ENCODE measurements around the gene IL1F10.

DNA sequence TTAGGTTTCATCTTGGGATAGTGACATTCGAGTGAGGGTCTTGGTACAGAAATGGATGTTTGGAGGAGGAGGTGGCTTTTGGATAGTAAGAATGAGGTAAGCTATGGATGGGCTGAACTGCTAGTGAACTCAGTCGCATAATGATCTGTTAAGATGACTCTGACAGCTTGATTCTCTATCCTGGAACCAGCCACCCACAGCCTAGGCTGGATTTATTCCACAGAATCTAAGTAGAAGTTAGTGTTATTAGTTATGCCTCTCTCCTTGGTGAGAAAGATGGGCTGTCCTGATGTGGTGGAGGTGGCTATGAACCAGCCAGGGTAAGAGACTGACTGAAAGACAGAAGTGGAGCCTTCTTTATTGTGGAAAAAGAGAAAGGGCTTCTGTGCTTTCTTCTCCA is 40.1 kb upstream of the IL1F10 start:
- TF ChIP-seq ZNF565 (CRISPR knock-in tag; conservative IDR thresholded peaks at IDR 0.05; ENCODE audit: low read depth) (no peak), ZC3H10 (CRISPR knock-in tag; IDR thresholded peaks at IDR 0.05) (no peak)
- TF ChIP-seq, protein P1, sequence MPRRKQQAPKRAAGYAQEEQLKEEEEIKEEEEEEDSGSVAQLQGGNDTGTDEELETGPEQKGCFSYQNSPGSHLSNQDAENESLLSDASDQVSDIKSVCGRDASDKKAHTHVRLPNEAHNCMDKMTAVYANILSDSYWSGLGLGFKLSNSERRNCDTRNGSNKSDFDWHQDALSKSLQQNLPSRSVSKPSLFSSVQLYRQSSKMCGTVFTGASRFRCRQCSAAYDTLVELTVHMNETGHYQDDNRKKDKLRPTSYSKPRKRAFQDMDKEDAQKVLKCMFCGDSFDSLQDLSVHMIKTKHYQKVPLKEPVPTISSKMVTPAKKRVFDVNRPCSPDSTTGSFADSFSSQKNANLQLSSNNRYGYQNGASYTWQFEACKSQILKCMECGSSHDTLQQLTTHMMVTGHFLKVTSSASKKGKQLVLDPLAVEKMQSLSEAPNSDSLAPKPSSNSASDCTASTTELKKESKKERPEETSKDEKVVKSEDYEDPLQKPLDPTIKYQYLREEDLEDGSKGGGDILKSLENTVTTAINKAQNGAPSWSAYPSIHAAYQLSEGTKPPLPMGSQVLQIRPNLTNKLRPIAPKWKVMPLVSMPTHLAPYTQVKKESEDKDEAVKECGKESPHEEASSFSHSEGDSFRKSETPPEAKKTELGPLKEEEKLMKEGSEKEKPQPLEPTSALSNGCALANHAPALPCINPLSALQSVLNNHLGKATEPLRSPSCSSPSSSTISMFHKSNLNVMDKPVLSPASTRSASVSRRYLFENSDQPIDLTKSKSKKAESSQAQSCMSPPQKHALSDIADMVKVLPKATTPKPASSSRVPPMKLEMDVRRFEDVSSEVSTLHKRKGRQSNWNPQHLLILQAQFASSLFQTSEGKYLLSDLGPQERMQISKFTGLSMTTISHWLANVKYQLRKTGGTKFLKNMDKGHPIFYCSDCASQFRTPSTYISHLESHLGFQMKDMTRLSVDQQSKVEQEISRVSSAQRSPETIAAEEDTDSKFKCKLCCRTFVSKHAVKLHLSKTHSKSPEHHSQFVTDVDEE (CRISPR knock-in tag; IDR thresholded peaks at IDR 0.05): no peak

Data from SK-N-SH treated with all-trans-retinoic acid at 6 μM for 48 hours (cell line).